Loucy (cell line): ENCODE results near the gene RER1.

Experiments used
- H2AFZ ChIP-seq: fragments of 200-600 bp; sonication (generic); 2 replicates; pipeline ENCODE4 v1.6.0; 2016; ENCODE audit warnings: antibody characterized with exemption, mild to moderate bottlenecking, low read length, moderate library complexity
- H3F3A ChIP-seq: fragments of 200-600 bp; 2 replicates; pipeline ENCODE4 v1.6.0; 2016; ENCODE audit warnings: antibody characterized with exemption, low read depth, mild to moderate bottlenecking
- H3K27me3 ChIP-seq: fragments of 200-600 bp; sonication (generic); 2 replicates; pipeline ENCODE4 v1.6.1; 2014; ENCODE audit warnings: low read length, mild to moderate bottlenecking; ENCODE audit not compliant: insufficient read depth, poor library complexity, severe bottlenecking
- H3K36me3 ChIP-seq: fragments of 200-600 bp; sonication (generic); 2 replicates; pipeline ENCODE4 v1.6.1; 2016; ENCODE audit warnings: low read length; ENCODE audit not compliant: insufficient read depth
- H3K4me1 ChIP-seq: fragments of 200-600 bp; sonication (generic); 2 replicates; pipeline ENCODE4 v1.5.1; 2014; ENCODE audit warnings: low read length, mild to moderate bottlenecking; ENCODE audit not compliant: insufficient read depth, poor library complexity, severe bottlenecking
- H3K4me2 ChIP-seq: fragments of 200-600 bp; sonication (generic); 2 replicates; pipeline ENCODE4 v1.6.0; 2014; ENCODE audit warnings: antibody characterized with exemption, low read length, low read depth, mild to moderate bottlenecking; ENCODE audit not compliant: poor library complexity, severe bottlenecking
- H3K4me3 ChIP-seq: fragments of 200-600 bp; sonication (generic); 2 replicates; pipeline ENCODE4 v1.5.1; 2014; ENCODE audit warnings: low read length, mild to moderate bottlenecking, mixed read lengths; ENCODE audit not compliant: poor library complexity, severe bottlenecking
- H3K79me2 ChIP-seq: fragments of 200-600 bp; sonication (generic); 2 replicates; pipeline ENCODE4 v1.6.1; 2014; ENCODE audit warnings: low read length; ENCODE audit not compliant: insufficient read depth
- H3K9ac ChIP-seq: fragments of 200-600 bp; sonication (generic); 2 replicates; pipeline ENCODE4 v1.6.0; 2014; ENCODE audit warnings: mild to moderate bottlenecking, low read depth, low read length, moderate library complexity; ENCODE audit not compliant: poor library complexity, severe bottlenecking
- H3K9me2 ChIP-seq: fragments of 200-600 bp; sonication (generic); replicated peaks from 2 replicates; pipeline ENCODE4 v1.6.1; 2016; ENCODE audit warnings: low read depth, low read length, mixed read lengths
- H3K9me3 ChIP-seq: fragments of 200-600 bp; sonication (generic); 2 replicates; pipeline ENCODE4 v1.6.1; 2014; ENCODE audit warnings: mild to moderate bottlenecking, antibody characterized with exemption, low read length, low read depth; ENCODE audit not compliant: insufficient read depth
- H4K20me1 ChIP-seq: fragments of 200-600 bp; sonication (generic); 2 replicates; pipeline ENCODE4 v1.6.0; 2014; ENCODE audit warnings: antibody characterized with exemption, low read length, mild to moderate bottlenecking; ENCODE audit not compliant: insufficient read depth, poor library complexity, severe bottlenecking
- CTCF ChIP-seq: fragments of 200-600 bp; sonication (generic); conservative IDR thresholded peaks from 2 replicates; pipeline ENCODE4 v1.5.1; 2014; ENCODE audit warnings: mild to moderate bottlenecking, antibody characterized with exemption, low read length
- EZH2phosphoT487 ChIP-seq: fragments of 200-600 bp; IDR thresholded peaks from 2 replicates; pipeline ENCODE4 v1.6.1; 2018; ENCODE audit warnings: antibody characterized with exemption, mild to moderate bottlenecking, moderate library complexity, borderline replicate concordance

RER1 gene

GRCh38 chr1:2437617-2438016 lies 46.0 kb downstream of the RER1 start:
- Histone ChIP-seq H3K27me3 (no peaks in the 10 kb centered on the region), H3K4me2 (no peak overlapping the region), H3K4me1 (no peaks in the 10 kb centered on the region), H3F3A (no peaks in the 10 kb centered on the region), H4K20me1 (no peaks in the 10 kb centered on the region), H3K4me3 (no peak overlapping the region), H3K9ac (no peak overlapping the region), H3K9me3 (no peaks in the 10 kb centered on the region), H3K36me3 (no peaks in the 10 kb centered on the region), H3K9me2 (no peaks in the 10 kb centered on the region), H3K79me2 (no peaks in the 10 kb centered on the region), H2AFZ (no peak overlapping the region)
- no peak for TF ChIP-seq EZH2phosphoT487
- TF ChIP-seq CTCF = no peak

- no peaks in the 10 kb centered on the region for H3K9me3 ChIP-seq
- no peaks in the 10 kb centered on the region for H3K79me2 ChIP-seq
- no peak overlapping the region for H2AFZ ChIP-seq
- H3K9me2 ChIP-seq = no peaks in the 10 kb centered on the region
- TF ChIP-seq CTCF (no peak), EZH2phosphoT487 (no peak)
- no peak overlapping the region for H3K9ac ChIP-seq
- no peak overlapping the region for H3K4me2 ChIP-seq
- H3F3A ChIP-seq = no peaks in the 10 kb centered on the region
- H3K36me3 ChIP-seq = no peaks in the 10 kb centered on the region
- no peak overlapping the region for H3K4me3 ChIP-seq
- H4K20me1 ChIP-seq = no peaks in the 10 kb centered on the region
- H3K27me3 ChIP-seq = no peaks in the 10 kb centered on the region
- H3K4me1 ChIP-seq = no peaks in the 10 kb centered on the region
Measured at GRCh38 chr1:2438038-2438437, 46.4 kb downstream of the RER1 start.

GRCh38 chr1:2438641-2439040 lies 47.0 kb downstream of the RER1 start:
- no peak overlapping the region for H2AFZ ChIP-seq
- no peaks in the 10 kb centered on the region for H3K4me1 ChIP-seq
- H3K79me2 ChIP-seq = no peaks in the 10 kb centered on the region
- no peaks in the 10 kb centered on the region for H3K36me3 ChIP-seq
- no peaks in the 10 kb centered on the region for H3F3A ChIP-seq
- TF ChIP-seq EZH2phosphoT487 (no peak), CTCF (no peak)
- no peak overlapping the region for H3K4me2 ChIP-seq
- no peaks in the 10 kb centered on the region for H3K9me2 ChIP-seq
- no peaks in the 10 kb centered on the region for H3K9me3 ChIP-seq
- H3K4me3 ChIP-seq = no peak overlapping the region
- H3K9ac ChIP-seq = no peak overlapping the region
- no peaks in the 10 kb centered on the region for H4K20me1 ChIP-seq
- H3K27me3 ChIP-seq = no peaks in the 10 kb centered on the region
